ENCODE measurements around the gene C1orf74.

Gene C1orf74

DNA sequence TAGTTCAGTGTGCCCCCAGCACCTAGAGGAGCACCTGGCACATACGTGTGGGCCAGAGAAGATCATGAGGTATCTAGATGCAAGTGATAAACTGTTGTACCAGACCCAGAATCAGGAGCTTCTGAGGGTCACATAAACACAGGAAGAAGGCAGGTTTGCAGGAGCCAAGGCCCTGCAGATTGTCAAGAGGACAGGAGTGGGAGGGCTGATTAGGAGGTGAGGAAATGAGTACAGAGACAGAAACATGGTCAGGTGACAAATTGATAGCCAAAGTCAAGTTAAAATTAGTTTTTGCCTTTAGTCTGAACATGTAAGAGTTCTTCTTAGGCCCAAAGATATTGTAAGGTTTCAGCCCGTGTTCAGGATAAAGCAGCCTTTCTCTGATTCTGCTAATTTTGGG lies 42.5 kb downstream of the C1orf74 start:
- DNase-seq: no peak

DNA sequence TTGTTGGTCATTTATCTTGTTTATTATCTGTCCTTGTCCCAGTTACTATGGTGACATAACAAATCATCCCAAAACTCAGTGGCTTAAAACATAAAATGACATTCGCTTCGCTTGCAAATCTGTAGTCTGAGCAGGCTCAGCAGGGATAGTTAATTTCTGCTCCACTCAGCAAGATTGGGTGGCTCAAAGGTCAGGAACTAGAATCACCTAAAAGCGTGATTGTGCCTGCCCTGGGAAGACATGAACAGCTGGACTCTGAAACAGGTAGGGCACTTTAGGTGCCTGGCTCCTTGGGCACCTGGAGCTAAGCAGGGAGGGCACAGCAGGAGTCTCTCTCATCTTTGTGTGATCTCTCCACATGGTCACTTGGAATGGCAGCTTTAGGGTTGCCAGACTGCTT lies 43.2 kb downstream of the C1orf74 start:
- DNase-seq: no peak

DNA sequence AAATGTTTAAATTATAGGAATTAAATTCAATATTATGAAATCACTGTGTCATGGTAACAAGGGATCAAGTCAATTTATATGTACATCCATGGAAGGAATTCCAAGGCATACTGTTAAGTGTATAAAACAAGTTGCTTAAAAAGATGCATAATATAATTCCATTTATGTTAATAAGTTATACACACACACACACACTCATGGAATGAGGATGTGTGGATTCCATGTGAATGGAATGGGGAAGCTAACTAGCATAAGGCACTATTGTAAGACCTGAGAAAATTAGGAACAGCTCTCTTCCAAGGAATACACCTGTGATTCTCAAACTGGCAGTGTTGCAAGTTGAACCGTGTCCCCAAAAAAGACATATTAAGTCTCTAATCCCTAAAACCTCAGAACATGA lies 46.1 kb downstream of the C1orf74 start:
- DNase-seq: no peak

DNA sequence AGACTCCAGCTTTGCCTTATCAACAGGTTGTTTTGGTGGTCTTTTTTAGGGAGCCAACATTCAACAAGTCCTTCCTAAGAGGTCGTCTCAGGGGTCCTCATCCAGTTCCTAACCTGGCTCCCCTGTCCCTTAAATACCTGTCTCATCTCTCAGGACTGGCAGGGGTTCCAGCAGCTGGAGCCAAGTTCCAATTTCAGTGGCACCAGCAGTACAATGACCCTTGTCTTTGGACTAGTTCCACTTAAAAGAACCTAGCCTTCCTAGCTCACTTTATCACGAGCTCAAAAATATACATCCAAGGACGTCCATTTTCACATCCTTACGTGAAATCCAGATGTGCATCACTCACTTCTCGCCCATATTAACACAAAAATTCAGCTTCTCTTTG lies 47.2 kb downstream of the C1orf74 start:
- no peak for DNase-seq

DNA sequence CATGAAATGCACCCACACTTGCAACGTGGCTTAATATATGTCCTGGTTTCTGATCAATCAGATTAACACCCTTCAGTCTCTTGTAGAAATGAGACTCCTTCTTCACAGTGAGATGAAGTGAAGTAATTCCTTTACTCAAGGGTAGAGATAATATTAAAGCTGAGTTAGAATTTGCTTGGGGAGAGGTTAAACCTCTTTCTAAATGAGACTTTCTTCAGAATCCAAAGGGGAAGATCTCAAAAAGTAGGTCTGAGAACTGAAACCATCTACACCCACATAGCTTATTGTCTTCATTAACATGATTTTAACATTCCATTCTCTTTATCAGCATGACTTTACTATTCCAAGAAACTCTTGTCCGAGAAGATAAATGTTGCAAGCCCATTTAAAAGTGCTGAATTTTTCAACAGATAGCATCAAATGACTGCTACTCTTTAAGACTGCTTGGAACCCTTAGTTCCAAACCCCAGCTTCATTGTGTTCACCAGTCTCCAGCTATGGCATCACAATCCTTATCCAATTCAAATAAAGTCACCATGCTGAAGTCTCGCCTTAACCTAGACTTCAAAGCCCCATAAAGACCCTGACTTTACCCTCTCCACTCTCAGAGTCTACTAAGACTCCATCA lies 47.8 kb downstream of the C1orf74 start:
- no peak for DNase-seq

DNA sequence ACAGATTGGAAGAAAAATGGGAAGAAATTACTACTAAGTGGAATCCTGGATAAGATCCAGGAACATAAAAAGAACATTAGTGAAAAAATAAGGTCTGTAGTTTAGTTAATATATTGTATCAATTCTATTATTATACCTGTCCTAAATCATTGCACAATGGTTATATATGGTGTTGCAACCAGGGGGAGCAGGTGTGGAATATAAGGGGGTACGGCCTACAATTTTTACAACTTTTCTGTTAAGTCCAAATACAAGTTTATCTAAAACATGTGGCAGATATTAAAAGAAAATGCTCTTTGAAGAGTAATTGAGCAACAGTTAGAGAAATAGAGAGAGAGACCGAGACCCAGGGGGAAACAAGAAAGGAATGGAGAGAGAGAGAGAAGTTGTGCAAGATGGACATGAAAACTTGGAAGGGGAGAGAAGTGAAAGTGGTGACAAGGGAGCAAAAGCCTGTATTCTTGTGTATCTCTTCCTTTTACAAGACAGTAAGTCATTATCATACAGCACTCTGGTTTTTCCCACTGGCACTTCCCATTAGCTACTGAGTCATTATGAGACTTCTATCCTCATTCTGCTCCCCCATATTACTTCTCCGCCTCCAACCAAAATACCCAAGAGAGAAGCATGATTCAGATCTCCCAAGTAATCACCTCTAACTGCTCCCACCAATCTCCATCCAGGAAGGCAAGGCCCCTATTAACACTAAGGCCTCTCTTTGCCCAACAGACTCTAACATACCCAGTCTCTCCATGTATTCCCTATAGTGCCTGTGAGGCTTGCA lies 50.8 kb downstream of the C1orf74 start:
- DNase-seq: no peak

DNA sequence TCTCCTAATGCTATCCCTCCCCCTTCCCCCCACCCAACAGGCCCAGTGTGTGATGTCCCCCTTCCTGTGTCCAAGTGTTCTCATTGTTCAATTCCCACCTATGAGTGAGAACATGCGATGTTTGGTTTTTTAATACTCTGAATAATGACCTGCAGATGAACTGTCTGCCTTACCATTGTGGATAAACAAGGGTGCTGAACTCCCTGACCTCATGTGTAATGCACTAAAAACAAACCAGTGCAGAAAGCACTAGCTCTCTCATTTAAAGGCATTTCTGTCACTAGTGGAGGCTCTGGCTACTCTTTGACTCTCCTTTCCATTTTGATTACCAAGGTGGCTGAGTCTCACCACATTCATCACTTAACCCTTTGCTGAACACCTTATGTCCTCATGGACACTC lies 51.6 kb downstream of the C1orf74 start:
- no peak for DNase-seq

DNA sequence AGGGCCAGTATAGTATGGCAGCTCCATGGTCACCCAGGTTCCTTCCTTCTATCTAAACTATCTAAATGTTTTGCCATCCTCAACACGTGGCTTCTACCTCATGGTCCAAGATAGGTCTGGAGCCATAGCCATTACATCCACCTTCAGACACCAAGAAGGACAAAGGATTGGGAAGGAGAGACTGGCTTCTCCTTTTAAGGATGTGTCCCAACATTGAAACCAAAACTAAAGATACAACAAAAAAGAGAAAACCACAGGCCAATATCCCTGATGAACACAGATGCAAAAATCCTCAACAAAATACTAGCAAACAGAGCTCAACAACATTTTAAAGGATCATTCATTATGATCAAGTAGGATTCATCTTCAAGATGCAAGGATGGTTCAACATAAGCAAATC lies 54.9 kb downstream of the C1orf74 start:
- DNase-seq: no peak

All from cerebellar nuclear complex (tissue), 1 donor.